K562 (cell line): ENCODE measurements around the gene CLTC. TPM values are rescaled to one million over a fixed set of nuclear protein-coding genes. Genes with fewer than 3 reads are reported as not detected.

Source experiments
- GTF2F1 ChIP-seq: IDR thresholded peaks from 2 replicates; pipeline ENCODE4 v1.6.1; 2011; ENCODE audit warnings: low read depth, low read length, improper control_type of control experiment
- HINFP ChIP-seq: fragments of 450-650 bp; conservative IDR thresholded peaks from 2 replicates; pipeline ENCODE4 v1.6.1; 2016; ENCODE audit warnings: missing genetic modification characterization, low read depth, mild to moderate bottlenecking, control low read depth, missing compliant biosample characterization
- HLTF ChIP-seq: fragments of 450-650 bp; IDR thresholded peaks from 2 replicates; pipeline ENCODE4 v1.6.1; 2016
- NELFE ChIP-seq: IDR thresholded peaks from 2 replicates; pipeline ENCODE4 v1.6.1; 2011; ENCODE audit warnings: mild to moderate bottlenecking; ENCODE audit not compliant: insufficient read depth, insufficient read length
- NKRF ChIP-seq: fragments of 450-650 bp; IDR thresholded peaks from 2 replicates; pipeline ENCODE4 v1.6.1; 2016; ENCODE audit warnings: borderline replicate concordance
- NR1H2 ChIP-seq: sonication (generic); formaldehyde crosslinking; IDR thresholded peaks from 2 replicates; pipeline ENCODE4 v1.4.0; 2020; ENCODE audit warnings: mild to moderate bottlenecking, missing genetic modification reagents
- PRDM10 ChIP-seq: fragments of 450-650 bp; IDR thresholded peaks from 2 replicates; pipeline ENCODE4 v1.6.1; 2018; ENCODE audit not compliant: partially characterized antibody
- THRB ChIP-seq: fragments of 450-650 bp; formaldehyde crosslinking; conservative IDR thresholded peaks from 2 replicates; pipeline ENCODE4 v1.4.0; 2022; ENCODE audit warnings: mild to moderate bottlenecking, missing genetic modification characterization
- UBTF ChIP-seq, 2 experiments: IDR thresholded peaks; 2 replicates each; pipeline ENCODE4 v1.6.1; 2012; ENCODE audit warnings: improper control_type of control experiment in 2 of 2, low read depth in 2 of 2, low read length in 2 of 2, borderline replicate concordance in 1 of 2
- ZBED1 ChIP-seq: IDR thresholded peaks from 2 replicates; pipeline ENCODE4 v1.6.1; 2014
- ZNF395 ChIP-seq: fragments of 200-800 bp; sonication (Bioruptor generic); IDR thresholded peaks from 2 replicates; pipeline ENCODE4 v1.6.1; 2017; ENCODE audit warnings: missing genetic modification characterization, missing compliant biosample characterization
- polyA plus RNA-seq, 8 experiments: library from polyadenylated mRNA; depleted of rRNA in 4 of 8; stranded (reverse) in 5 of 8; unstranded in 3 of 8; fragments of >200 nt; fragmentation: Nextera tagmentation in 2 of 8; fragmentation: Illumina TruSeq in 1 of 8; extraction: Ambion mirVana in 2 of 8; extraction: Trizol in 1 of 8; gene quantifications; 2 replicates each; pipeline versions ENCODE4 v1.2.1 to v1.2.3, GENCODE V29; 2011 to 2014; ENCODE audit warnings: inconsistent platforms in 1 of 8, missing spikeins in 1 of 8
- total RNA-seq, 7 experiments: library from RNA; depleted of rRNA in 6 of 7; stranded (reverse); fragments of >200 nt in 6 of 7; fragmentation: Illumina TruSeq in 2 of 7; extraction: Trizol in 2 of 7; gene quantifications; 2 replicates each; pipeline versions ENCODE4 v1.2.1 to v1.2.3, GENCODE V29; 2011 to 2021; ENCODE audit warnings: low replicate concordance in 1 of 7

Gene CLTC
- total and polyA plus RNA-seq, 9 of the 15 experiments (the other 6 are each of a cell fraction or from before 2014, with no cell fraction given), result 115 to 267 (median 174) TPM

GRCh38 chr17:59619298-59620063 is at the start of gene CLTC (continued):
- TF ChIP-seq UBTF (IDR thresholded peaks at IDR 0.05; ENCODE audit: borderline replicate concordance in 1 of 2, low read depth in 2 of 2, low read length in 2 of 2) (peak; percentile 86 to 90; a peak in 3 of 4 replicates), THRB (no peak), ZNF395 (peak; percentile 91), NR1H2 (CRISPR knock-in tag) (0 out of 2 replicates have a peak, but pooled peaks have one; percentile 40), HINFP (tag) (no peak), NELFE (no peak), GTF2F1 (peak; percentile 80), NKRF (peak; percentile 86; the same call in 1 of the 2 replicates), PRDM10 (peak; percentile 41), ZBED1 (peak; percentile 66), HLTF (peak; percentile 2)
